Fibroblast of peridontal ligament (primary cell): ENCODE results near the gene REM2.

Experiments used
- DNase-seq: peaks from one replicate; pipeline ENCODE4 v3.0.0-alpha.2; 2010; ENCODE audit errors: extremely low read depth

The REM2 gene

GRCh38 chr14:22883173-22883976, at the start of gene REM2:
TSS of gene REM2 (plus strand) at chr14:22883222. CDS start at chr14:22883288, 66 bp downstream.
- DNase-seq: no peak

DNA sequence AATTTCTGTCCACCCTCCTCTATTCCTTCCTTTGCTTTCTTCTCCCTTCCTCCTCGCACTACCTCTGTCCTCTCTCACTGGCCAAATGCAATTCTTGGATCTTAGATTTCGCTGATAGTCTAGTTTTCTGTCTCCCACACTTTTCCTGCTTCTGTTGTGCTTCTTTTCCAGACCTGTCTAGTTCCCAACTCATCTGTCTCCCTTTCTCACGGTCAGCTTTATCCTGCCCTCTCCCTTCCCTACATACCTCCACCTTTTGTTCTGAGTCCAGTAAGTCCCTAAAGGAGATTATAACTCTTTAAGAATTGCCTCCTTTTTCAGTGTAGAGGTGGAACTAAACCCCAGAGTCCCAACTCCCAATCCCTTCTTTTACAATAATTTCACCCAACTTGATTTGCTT, 47.5 kb upstream of the REM2 start:
- DNase-seq: no peak

GRCh38 chr14:22836301-22837113, 46.5 kb upstream of the REM2 start, which contains the start of gene MMP14:
TSS of gene MMP14 (plus strand) at chr14:22836585. CDS start at chr14:22836818, 233 bp downstream.
- peak; percentile 95 for DNase-seq

- DNase-seq: peak; percentile 69
These were observed 45.8 kb upstream of the REM2 start for GRCh38 chr14:22837114-22837749.

- peak; percentile 64 for DNase-seq
These were observed 45.1 kb upstream of the REM2 start for GRCh38 chr14:22837750-22838538.

DNA sequence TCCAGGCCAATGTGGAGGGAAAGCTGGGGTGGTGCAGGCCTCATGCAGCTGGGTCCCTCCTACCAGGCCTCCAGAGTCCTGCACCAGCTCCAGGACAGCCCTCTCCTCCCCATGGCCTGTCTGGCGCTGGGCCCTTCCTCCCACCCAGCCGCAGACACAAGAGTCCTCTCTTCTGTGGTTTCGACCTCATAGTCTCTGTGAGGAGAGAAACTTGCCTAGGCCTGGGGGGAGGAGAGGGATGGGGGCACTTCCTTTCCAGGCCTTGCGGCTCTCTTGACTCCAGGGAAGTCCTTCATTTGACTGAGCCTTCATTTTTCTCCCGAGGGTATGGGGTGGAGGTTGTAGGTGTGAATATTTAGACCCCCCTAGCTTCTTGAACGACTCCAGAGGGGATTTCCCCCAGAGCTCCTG, 44.4 kb upstream of the REM2 start:
- peak; percentile 60 for DNase-seq

- peak; percentile 60 for DNase-seq
These were observed 43.8 kb upstream of the REM2 start for GRCh38 chr14:22839159-22839779.

GRCh38 chr14:22841311-22841710, 41.7 kb upstream of the REM2 start:
- DNase-seq: no peak

GRCh38 chr14:22841769-22842168, 41.3 kb upstream of the REM2 start:
- no peak for DNase-seq

GRCh38 chr14:22842211-22843122, 40.6 kb upstream of the REM2 start:
- no peak for DNase-seq

GRCh38 chr14:22843123-22843925, 39.7 kb upstream of the REM2 start:
- no peak for DNase-seq

- DNase-seq: no peak
These were observed 38.6 kb upstream of the REM2 start for GRCh38 chr14:22844221-22845102.

GRCh38 chr14:22845103-22845394, 38.0 kb upstream of the REM2 start:
- no peak for DNase-seq

DNA sequence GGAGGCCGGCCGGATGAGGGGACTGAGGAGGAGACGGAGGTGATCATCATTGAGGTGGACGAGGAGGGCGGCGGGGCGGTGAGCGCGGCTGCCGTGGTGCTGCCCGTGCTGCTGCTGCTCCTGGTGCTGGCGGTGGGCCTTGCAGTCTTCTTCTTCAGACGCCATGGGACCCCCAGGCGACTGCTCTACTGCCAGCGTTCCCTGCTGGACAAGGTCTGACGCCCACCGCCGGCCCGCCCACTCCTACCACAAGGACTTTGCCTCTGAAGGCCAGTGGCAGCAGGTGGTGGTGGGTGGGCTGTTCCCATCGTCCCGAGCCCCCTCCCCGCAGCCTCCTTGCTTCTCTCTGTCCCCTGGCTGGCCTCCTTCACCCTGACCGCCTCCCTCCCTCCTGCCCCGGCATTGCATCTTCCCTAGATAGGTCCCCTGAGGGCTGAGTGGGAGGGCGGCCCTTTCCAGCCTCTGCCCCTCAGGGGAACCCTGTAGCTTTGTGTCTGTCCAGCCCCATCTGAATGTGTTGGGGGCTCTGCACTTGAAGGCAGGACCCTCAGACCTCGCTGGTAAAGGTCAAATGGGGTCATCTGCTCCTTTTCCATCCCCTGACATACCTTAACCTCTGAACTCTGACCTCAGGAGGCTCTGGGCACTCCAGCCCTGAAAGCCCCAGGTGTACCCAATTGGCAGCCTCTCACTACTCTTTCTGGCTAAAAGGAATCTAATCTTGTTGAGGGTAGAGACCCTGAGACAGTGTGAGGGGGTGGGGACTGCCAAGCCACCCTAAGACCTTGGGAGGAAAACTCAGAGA, 37.0 kb upstream of the REM2 start:
- DNase-seq: no peak

DNA sequence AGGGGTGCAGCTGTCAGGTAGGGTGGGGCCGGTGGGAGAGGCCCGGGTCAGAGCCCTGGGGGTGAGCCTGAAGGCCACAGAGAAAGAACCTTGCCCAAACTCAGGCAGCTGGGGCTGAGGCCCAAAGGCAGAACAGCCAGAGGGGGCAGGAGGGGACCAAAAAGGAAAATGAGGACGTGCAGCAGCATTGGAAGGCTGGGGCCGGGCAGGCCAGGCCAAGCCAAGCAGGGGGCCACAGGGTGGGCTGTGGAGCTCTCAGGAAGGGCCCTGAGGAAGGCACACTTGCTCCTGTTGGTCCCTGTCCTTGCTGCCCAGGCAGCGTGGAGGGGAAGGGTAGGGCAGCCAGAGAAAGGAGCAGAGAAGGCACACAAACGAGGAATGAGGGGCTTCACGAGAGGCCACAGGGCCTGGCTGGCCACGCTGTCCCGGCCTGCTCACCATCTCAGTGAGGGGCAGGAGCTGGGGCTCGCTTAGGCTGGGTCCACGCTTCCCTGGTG, 36.2 kb upstream of the REM2 start:
- DNase-seq: no peak

GRCh38 chr14:22847661-22848341, 35.2 kb upstream of the REM2 start:
- DNase-seq: peak; percentile 87
